ENCODE measurements around the gene ZNF688. TPM values are rescaled to one million over a fixed set of nuclear protein-coding genes. Genes with fewer than 3 reads are reported as not detected.

The ZNF688 gene
- total and polyA plus RNA-seq, 9 of the 15 experiments (the other 6 are each of a cell fraction or from before 2014, with no cell fraction given): 0.48 to 12.9 (median 4.5) TPM

- TF ChIP-seq ILK (tag; IDR thresholded peaks at IDR 0.05; ENCODE audit: borderline replicate concordance, low read depth) (no peak), HBP1 (CRISPR knock-in tag; IDR thresholded peaks at IDR 0.05) (no peak), GATA2 (CRISPR knock-in tag; IDR thresholded peaks at IDR 0.05) (peak; percentile 17; the same call in 1 of the 2 replicates), FOXO4 (CRISPR knock-in tag; IDR thresholded peaks at IDR 0.05) (no peak), HMGN3 (IDR thresholded peaks at IDR 0.05; ENCODE audit: borderline replicate concordance, extremely low read depth, insufficient read length, low read depth, low read length) (peak; percentile 60), KDM1A (IDR thresholded peaks at IDR 0.05) (peak in 1 of 2 experiments; percentile 40; a peak in 1 of 4 replicates), THAP12 (CRISPR knock-in tag; IDR thresholded peaks at IDR 0.05) (0 out of 2 replicates have a peak, but pooled peaks have one; percentile 34), MAZ (CRISPR knock-in tag; conservative IDR thresholded peaks at IDR 0.05 in 1 of 2, IDR thresholded peaks at IDR 0.05 in 1 of 2) (peak in 1 of 2 experiments; percentile 65; a peak in 2 of 4 replicates), NFIC (IDR thresholded peaks at IDR 0.05) (peak; percentile 76), KDM5B (IDR thresholded peaks at IDR 0.05; ENCODE audit: insufficient replicate concordance, low read depth, low read length) (no peak), NFXL1 (CRISPR knock-in tag; IDR thresholded peaks at IDR 0.05) (no peak), SMARCB1 (IDR thresholded peaks at IDR 0.05; ENCODE audit: insufficient read length, low read depth) (no peak), TCF3 (CRISPR knock-in tag; IDR thresholded peaks at IDR 0.05) (0 out of 2 replicates have a peak, but pooled peaks have one; percentile 21), ETV5 (CRISPR knock-in tag; IDR thresholded peaks at IDR 0.05; ENCODE audit: low read depth) (peak; percentile 60; the same call in 1 of the 2 replicates), ETV6 (IDR thresholded peaks at IDR 0.05; ENCODE audit: borderline replicate concordance in 1 of 2, low read depth in 2 of 2, low read length in 1 of 2) (no peak), ETV6 (CRISPR knock-in tag; IDR thresholded peaks at IDR 0.05; ENCODE audit: borderline replicate concordance) (no peak), ZNF282 (CRISPR knock-in tag; IDR thresholded peaks at IDR 0.05) (no peak), HDAC1 (IDR thresholded peaks at IDR 0.05) (peak in 1 of 2 experiments; percentile 33; a peak in 1 of 4 replicates)
Observed at GRCh38 chr16:30609002-30609925, 37.8 kb upstream of the ZNF688 start (continued).
